Measurements from ENCODE around the gene KCNH5. TPM values are rescaled to one million over a fixed set of nuclear protein-coding genes. Genes with fewer than 3 reads are reported as not detected.

Gene KCNH5
- total and polyA plus RNA-seq, 8 donors = 0.04 to 0.11 (median 0.11) TPM; not detected in 4

- intact Hi-C loops (cut with DNase I) = no loop called here
- Histone ChIP-seq H3K4me1 (no peaks in the 10 kb centered on the region), H3K9me3 (peaks cover 0 to 2% of the 10 kb centered on the region in 2 donors), H3K4me3 (no peak overlapping the region), H3K36me3 (no peaks in the 10 kb centered on the region), H3K27ac (no peak overlapping the region), H3K27me3 (no peaks in the 10 kb centered on the region)
- DNase-seq (no peak), ATAC-seq (no peak)
- TF ChIP-seq CTCF (IDR thresholded peaks at IDR 0.05) = no peak
Measured at GRCh38 chr14:62722406-62722805, 322.9 kb downstream of the KCNH5 start.

GRCh38 chr14:62718629-62719028, 326.6 kb downstream of the KCNH5 start:
- ATAC-seq = no peak
- no peaks in the 10 kb centered on the region for H3K27me3 ChIP-seq
- H3K27ac ChIP-seq = no peak overlapping the region
- peaks cover 0 to 2% of the 10 kb centered on the region in 2 donors for H3K9me3 ChIP-seq
- H3K4me3 ChIP-seq = no peak overlapping the region
- no peaks in the 10 kb centered on the region for H3K4me1 ChIP-seq
- TF ChIP-seq CTCF (IDR thresholded peaks at IDR 0.05) = no peak
- intact Hi-C loops (cut with DNase I) = no loop called here
- no peak for DNase-seq
- no peaks in the 10 kb centered on the region for H3K36me3 ChIP-seq

GRCh38 chr14:62711351-62712023, 333.8 kb downstream of the KCNH5 start:
- peaks cover 0 to 4% of the 10 kb centered on the region in 2 donors for H3K9me3 ChIP-seq
- no peaks in the 10 kb centered on the region for H3K27me3 ChIP-seq
- no peak overlapping the region for H3K4me3 ChIP-seq
- no peaks in the 10 kb centered on the region for H3K36me3 ChIP-seq
- no peak for TF ChIP-seq CTCF (IDR thresholded peaks at IDR 0.05)
- DNase-seq (no peak), ATAC-seq (no peak)
- H3K27ac ChIP-seq = no peak overlapping the region
- no peaks in the 10 kb centered on the region for H3K4me1 ChIP-seq
- intact Hi-C loops (cut with DNase I) = no loop called here

- intact Hi-C loops (cut with DNase I) = no loop called here
- Histone ChIP-seq H3K27ac (no peak overlapping the region), H3K36me3 (no peaks in the 10 kb centered on the region), H3K27me3 (no peaks in the 10 kb centered on the region), H3K9me3 (peaks cover 0 to 4% of the 10 kb centered on the region in 2 donors), H3K4me3 (no peak overlapping the region), H3K4me1 (no peaks in the 10 kb centered on the region)
- ATAC-seq = no peak
- no peak for TF ChIP-seq CTCF (IDR thresholded peaks at IDR 0.05)
- DNase-seq = no peak
Measured at GRCh38 chr14:62710811-62711210, 334.4 kb downstream of the KCNH5 start.

- no peaks in the 10 kb centered on the region for H3K4me1 ChIP-seq
- intact Hi-C loops (cut with DNase I) = no loop called here
- H3K4me3 ChIP-seq = no peak overlapping the region
- H3K27ac ChIP-seq = no peak overlapping the region
- H3K27me3 ChIP-seq = no peaks in the 10 kb centered on the region
- H3K36me3 ChIP-seq = no peaks in the 10 kb centered on the region
- ATAC-seq (no peak), DNase-seq (no peak)
- H3K9me3 ChIP-seq = peaks cover 0 to 4% of the 10 kb centered on the region in 2 donors
- no peak for TF ChIP-seq CTCF (IDR thresholded peaks at IDR 0.05)
Measured at GRCh38 chr14:62709773-62710172, 335.5 kb downstream of the KCNH5 start.

All from left lung (tissue), 10 donors.